Measurements from ENCODE around the gene TIMP1. TPM values are rescaled to one million over a fixed set of nuclear protein-coding genes. Genes with fewer than 3 reads are reported as not detected.

Gene TIMP1
- total RNA-seq, 2 donors from 2014 or later = 84.1 to 93.0 TPM

- TF ChIP-seq, protein P1, sequence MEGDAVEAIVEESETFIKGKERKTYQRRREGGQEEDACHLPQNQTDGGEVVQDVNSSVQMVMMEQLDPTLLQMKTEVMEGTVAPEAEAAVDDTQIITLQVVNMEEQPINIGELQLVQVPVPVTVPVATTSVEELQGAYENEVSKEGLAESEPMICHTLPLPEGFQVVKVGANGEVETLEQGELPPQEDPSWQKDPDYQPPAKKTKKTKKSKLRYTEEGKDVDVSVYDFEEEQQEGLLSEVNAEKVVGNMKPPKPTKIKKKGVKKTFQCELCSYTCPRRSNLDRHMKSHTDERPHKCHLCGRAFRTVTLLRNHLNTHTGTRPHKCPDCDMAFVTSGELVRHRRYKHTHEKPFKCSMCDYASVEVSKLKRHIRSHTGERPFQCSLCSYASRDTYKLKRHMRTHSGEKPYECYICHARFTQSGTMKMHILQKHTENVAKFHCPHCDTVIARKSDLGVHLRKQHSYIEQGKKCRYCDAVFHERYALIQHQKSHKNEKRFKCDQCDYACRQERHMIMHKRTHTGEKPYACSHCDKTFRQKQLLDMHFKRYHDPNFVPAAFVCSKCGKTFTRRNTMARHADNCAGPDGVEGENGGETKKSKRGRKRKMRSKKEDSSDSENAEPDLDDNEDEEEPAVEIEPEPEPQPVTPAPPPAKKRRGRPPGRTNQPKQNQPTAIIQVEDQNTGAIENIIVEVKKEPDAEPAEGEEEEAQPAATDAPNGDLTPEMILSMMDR (IDR thresholded peaks at IDR 0.05) = no peak
- H3K9me3 ChIP-seq = no peaks in the 10 kb centered on the region
- intact Hi-C loops (cut with DNase I) = no loop called here
- no peak overlapping the region for H3K4me3 ChIP-seq
- no peaks in the 10 kb centered on the region for H3K4me1 ChIP-seq
- no peaks in the 10 kb centered on the region for H3K27me3 ChIP-seq
- no peaks in the 10 kb centered on the region for H3K36me3 ChIP-seq
- H3K27ac ChIP-seq = no peak overlapping the region
- H3K9ac ChIP-seq (ENCODE audit: low read depth in 2 of 2, low read length in 2 of 2) = no peak overlapping the region
- DNase-seq = no peak
Observed at GRCh38 chrX:47610511-47610910, 28.3 kb downstream of the TIMP1 start.

GRCh38 chrX:47611489-47611888 lies 29.3 kb downstream of the TIMP1 start:
- intact Hi-C loops (cut with DNase I) = no loop called here
- TF ChIP-seq, protein P1 (IDR thresholded peaks at IDR 0.05) = no peak
- H3K4me1 ChIP-seq = no peaks in the 10 kb centered on the region
- no peaks in the 10 kb centered on the region for H3K36me3 ChIP-seq
- no peak overlapping the region for H3K9ac ChIP-seq (ENCODE audit: low read depth in 2 of 2, low read length in 2 of 2)
- H3K9me3 ChIP-seq = no peaks in the 10 kb centered on the region
- H3K27ac ChIP-seq = no peak overlapping the region
- H3K4me3 ChIP-seq = no peak overlapping the region
- no peaks in the 10 kb centered on the region for H3K27me3 ChIP-seq
- no peak for DNase-seq

- intact Hi-C loops (cut with DNase I) = no loop called here
- Histone ChIP-seq H3K36me3 (no peaks in the 10 kb centered on the region), H3K9me3 (no peaks in the 10 kb centered on the region), H3K4me3 (no peak overlapping the region), H3K27ac (no peak overlapping the region), H3K4me1 (no peaks in the 10 kb centered on the region), H3K9ac (ENCODE audit: low read depth in 2 of 2, low read length in 2 of 2) (no peak overlapping the region), H3K27me3 (no peaks in the 10 kb centered on the region)
- DNase-seq = no peak
- TF ChIP-seq, protein P1 (IDR thresholded peaks at IDR 0.05) = no peak
Observed at GRCh38 chrX:47611926-47612325, 29.7 kb downstream of the TIMP1 start.

- TF ChIP-seq, protein P1 (IDR thresholded peaks at IDR 0.05) = no peak
- no peaks in the 10 kb centered on the region for H3K4me1 ChIP-seq
- no peaks in the 10 kb centered on the region for H3K36me3 ChIP-seq
- no peak for DNase-seq
- no peak overlapping the region for H3K9ac ChIP-seq (ENCODE audit: low read depth in 2 of 2, low read length in 2 of 2)
- H3K9me3 ChIP-seq = no peaks in the 10 kb centered on the region
- intact Hi-C loops (cut with DNase I) = no loop called here
- no peak overlapping the region for H3K4me3 ChIP-seq
- no peaks in the 10 kb centered on the region for H3K27me3 ChIP-seq
- H3K27ac ChIP-seq = no peak overlapping the region
Observed at GRCh38 chrX:47612418-47612817, 30.2 kb downstream of the TIMP1 start.

- no peak for DNase-seq
- H3K9ac ChIP-seq (ENCODE audit: low read depth in 2 of 2, low read length in 2 of 2) = no peak overlapping the region
- H3K36me3 ChIP-seq = no peaks in the 10 kb centered on the region
- no peaks in the 10 kb centered on the region for H3K9me3 ChIP-seq
- H3K4me1 ChIP-seq = no peaks in the 10 kb centered on the region
- H3K27me3 ChIP-seq = no peaks in the 10 kb centered on the region
- TF ChIP-seq, protein P1 (IDR thresholded peaks at IDR 0.05) = no peak
- no peak overlapping the region for H3K4me3 ChIP-seq
- intact Hi-C loops (cut with DNase I) = no loop called here
- H3K27ac ChIP-seq = no peak overlapping the region
Observed at GRCh38 chrX:47613082-47613481, 30.8 kb downstream of the TIMP1 start.

DNA sequence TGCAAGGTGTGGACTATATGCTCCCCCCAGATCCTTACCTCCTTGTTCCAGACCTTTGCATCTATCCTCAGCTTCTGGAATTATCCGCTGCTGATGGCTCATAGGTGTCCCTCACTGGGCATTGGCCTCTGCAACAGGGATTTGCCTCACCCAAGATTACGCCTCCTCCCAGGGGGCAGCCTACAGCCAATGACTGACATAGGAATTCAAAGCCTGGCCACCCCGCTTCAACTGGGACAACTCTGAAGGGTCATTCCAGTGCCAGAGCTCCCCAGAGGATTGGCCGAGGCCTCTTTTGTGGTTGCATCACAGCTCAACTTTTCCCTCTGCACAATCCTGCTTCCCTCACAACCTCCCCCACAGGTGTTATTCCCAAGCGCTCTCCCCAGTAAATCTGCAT lies 32.4 kb downstream of the TIMP1 start:
- no peak overlapping the region for H3K27ac ChIP-seq
- H3K9me3 ChIP-seq = no peaks in the 10 kb centered on the region
- no peaks in the 10 kb centered on the region for H3K4me1 ChIP-seq
- DNase-seq = no peak
- intact Hi-C loops (cut with DNase I) = no loop called here
- no peak overlapping the region for H3K9ac ChIP-seq (ENCODE audit: low read depth in 2 of 2, low read length in 2 of 2)
- H3K36me3 ChIP-seq = no peaks in the 10 kb centered on the region
- no peak overlapping the region for H3K4me3 ChIP-seq
- no peaks in the 10 kb centered on the region for H3K27me3 ChIP-seq
- TF ChIP-seq, protein P1 (IDR thresholded peaks at IDR 0.05) = no peak

Data from colonic mucosa (tissue), 4 donors.